ENCODE data around the gene TEKT4.

DNA sequence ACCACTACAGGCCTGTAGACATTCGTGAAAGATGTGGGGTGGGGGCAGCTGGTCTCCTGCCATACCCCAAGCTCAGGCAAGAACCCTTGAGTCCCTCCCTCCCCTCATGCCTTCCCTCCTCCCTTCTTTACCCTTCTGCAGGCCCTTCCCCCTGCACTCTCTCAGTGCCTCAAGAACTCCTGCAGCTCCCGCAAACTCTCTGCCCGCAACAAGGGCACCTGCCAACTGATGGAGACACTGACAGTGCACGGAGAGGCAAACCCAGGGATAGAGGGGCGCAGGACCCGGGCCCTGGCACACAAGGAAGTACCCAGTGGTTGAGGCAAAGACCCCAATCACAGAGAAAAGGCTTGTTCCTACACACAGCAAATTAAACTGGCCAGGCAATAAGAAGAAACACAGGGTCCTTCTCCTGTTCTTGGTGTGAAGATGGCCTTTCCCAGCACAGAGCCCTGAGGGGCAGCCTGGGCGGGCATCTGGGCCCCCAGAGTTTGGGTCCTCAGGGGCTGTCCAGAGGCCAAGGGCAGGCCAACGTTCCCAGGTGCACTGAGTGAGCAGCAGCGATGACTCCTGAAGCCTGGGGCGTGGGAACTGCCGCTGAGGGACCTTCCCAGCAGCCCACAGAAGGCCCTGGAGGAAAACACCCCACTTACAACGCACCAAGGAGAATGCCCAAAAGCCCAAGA is 1.6 kb downstream of the TEKT4 start:
- TF ChIP-seq, protein P1, sequence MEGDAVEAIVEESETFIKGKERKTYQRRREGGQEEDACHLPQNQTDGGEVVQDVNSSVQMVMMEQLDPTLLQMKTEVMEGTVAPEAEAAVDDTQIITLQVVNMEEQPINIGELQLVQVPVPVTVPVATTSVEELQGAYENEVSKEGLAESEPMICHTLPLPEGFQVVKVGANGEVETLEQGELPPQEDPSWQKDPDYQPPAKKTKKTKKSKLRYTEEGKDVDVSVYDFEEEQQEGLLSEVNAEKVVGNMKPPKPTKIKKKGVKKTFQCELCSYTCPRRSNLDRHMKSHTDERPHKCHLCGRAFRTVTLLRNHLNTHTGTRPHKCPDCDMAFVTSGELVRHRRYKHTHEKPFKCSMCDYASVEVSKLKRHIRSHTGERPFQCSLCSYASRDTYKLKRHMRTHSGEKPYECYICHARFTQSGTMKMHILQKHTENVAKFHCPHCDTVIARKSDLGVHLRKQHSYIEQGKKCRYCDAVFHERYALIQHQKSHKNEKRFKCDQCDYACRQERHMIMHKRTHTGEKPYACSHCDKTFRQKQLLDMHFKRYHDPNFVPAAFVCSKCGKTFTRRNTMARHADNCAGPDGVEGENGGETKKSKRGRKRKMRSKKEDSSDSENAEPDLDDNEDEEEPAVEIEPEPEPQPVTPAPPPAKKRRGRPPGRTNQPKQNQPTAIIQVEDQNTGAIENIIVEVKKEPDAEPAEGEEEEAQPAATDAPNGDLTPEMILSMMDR (IDR thresholded peaks at IDR 0.05): no peak
- TF ChIP-seq POLR2A (IDR thresholded peaks at IDR 0.05) (no peak), POLR2AphosphoS5 (IDR thresholded peaks at IDR 0.05) (no peak)

Measured in stomach (tissue), 4 donors.